AG09319 (cell line): Measurements from ENCODE around the gene ZMIZ2.

Experiments
- DNase-seq: peaks from one replicate; pipeline ENCODE4 v3.0.0-alpha.2; 2010; ENCODE audit warnings: low read depth; ENCODE audit errors: extremely low read depth
- TF ChIP-seq, protein P1 (sequence below): IDR thresholded peaks from 2 replicates; pipeline ENCODE4 v1.5.1; 2011; ENCODE audit warnings: low read depth, mild to moderate bottlenecking, inconsistent platforms, low read length, moderate library complexity

The ZMIZ2 gene

DNA sequence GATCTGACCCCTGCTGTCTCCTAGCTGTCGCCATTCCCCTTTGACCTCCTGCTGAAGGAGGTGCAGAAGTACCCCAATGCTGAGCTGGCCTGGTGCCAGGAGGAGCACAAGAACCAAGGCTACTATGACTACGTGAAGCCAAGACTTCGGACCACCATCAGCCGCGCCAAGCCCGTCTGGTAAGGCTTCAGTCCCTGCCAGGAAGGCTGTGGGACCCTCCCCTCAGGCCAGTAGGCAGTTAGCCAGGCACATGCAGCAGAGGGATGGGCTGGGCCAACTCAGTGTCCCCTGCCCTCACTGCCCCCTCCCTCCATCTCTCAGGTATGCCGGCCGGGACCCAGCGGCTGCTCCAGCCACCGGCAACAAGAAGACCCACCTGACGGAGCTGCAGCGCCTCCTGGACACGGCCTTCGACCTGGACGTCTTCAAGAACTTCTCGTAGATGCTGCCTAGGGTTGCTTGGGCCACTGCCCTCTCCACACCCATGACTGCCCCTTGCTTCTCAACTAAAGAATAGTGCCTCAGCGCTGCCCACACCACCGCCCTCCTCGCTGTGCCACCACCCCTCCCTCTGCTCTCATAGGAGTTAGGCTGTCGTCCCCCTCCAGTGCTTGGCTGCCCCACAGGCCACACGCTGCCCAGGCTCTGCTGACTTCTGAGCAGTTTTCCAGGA lies 41.0 kb upstream of the ZMIZ2 start:
- no peak for DNase-seq
- TF ChIP-seq, protein P1, sequence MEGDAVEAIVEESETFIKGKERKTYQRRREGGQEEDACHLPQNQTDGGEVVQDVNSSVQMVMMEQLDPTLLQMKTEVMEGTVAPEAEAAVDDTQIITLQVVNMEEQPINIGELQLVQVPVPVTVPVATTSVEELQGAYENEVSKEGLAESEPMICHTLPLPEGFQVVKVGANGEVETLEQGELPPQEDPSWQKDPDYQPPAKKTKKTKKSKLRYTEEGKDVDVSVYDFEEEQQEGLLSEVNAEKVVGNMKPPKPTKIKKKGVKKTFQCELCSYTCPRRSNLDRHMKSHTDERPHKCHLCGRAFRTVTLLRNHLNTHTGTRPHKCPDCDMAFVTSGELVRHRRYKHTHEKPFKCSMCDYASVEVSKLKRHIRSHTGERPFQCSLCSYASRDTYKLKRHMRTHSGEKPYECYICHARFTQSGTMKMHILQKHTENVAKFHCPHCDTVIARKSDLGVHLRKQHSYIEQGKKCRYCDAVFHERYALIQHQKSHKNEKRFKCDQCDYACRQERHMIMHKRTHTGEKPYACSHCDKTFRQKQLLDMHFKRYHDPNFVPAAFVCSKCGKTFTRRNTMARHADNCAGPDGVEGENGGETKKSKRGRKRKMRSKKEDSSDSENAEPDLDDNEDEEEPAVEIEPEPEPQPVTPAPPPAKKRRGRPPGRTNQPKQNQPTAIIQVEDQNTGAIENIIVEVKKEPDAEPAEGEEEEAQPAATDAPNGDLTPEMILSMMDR: no peak

DNA sequence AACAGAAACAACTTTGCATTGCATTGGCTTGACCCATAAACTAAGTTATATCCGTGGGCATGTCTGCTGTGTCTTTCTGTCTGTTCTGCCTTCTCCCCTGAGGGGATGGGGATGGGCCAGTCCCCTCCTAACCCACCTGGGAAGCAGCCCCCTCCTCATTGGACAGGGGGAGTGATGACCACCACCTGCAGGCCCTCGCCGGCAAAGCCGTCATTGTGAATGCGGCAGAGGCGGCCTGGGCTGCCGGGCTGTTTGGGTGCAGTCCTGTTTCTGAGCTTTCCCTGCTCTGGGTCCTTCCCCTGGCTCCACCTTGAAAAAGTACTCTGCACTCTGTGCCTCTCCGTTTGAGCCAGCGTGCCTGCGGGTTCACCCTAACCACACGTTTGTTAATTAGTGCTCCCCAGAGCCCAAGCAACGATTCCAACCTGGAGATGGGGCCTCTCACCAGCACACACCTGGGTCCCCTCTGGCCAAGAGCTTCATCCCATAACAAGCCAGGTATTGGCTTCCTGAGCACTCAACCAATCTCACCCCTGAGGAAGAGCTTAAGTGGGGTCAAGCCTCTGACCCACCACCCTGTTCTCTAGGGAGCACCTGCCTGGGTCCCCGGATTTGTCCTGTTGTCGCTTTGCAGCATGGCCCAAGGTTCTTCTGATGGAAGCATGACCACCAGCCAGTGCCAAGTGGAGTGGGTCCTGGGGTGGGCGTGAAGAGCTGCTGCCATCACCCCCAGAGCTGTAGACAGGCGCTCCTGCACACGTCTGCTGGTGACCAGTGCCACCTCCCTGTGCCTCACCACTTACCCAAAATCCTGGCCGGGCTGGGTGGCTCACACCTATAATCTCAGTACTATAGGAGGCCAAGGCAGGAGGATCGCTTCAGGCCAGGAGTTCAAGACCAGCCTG lies 39.4 kb upstream of the ZMIZ2 start:
- DNase-seq: no peak
- TF ChIP-seq, protein P1: no peak

DNA sequence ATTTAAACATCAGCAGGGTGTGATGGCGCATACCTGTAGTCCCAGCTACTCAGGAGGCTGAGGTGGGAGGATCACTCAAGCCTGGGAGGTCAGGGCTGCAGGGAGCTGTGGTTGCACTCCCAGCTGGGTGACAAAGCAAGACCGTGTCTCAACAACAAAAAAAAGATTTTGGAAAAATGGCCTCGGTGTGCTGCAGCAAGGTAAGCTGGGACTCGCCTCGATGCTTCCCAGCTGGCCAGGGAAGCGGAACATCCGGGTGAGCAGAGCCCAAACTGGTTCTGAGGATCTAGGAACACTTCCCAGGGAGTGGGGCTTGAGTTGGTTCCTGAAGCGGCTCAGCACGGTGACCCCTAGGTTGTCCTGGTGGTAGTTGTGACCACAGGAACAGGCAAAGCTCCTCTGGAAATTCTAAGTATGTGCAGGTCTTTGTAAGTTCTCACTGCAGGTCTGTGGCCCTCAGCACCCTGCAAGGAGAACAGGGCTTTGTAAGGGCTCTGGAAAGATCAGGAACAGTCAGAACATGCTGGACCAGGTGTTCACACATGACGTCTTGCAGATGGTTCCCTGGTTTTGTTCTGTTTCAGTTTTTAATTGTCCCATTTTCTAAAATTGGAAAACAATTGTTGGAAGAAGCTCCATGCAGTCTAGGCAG lies 38.6 kb upstream of the ZMIZ2 start:
- TF ChIP-seq, protein P1: no peak
- no peak for DNase-seq

DNA sequence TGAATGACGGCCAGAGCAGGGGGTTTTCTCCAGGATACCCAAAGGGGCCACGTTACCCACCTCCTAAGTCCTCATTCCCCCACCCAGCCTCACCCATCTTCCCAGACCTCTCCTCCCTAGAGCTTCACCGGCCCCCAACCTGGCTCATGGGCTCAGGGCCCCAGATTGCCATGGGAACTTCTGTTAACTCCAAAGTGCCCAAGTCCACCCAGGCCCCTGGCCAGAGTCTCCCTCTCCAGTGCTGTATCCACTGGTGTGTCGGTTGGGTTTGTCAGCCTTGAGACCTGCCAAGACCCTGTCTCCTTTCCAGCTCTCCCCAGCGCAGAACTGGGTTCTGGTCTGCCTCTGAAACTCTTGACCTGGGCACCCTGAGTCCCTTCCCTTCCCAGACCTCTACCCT lies 37.1 kb upstream of the ZMIZ2 start:
- TF ChIP-seq, protein P1: no peak
- no peak for DNase-seq

DNA sequence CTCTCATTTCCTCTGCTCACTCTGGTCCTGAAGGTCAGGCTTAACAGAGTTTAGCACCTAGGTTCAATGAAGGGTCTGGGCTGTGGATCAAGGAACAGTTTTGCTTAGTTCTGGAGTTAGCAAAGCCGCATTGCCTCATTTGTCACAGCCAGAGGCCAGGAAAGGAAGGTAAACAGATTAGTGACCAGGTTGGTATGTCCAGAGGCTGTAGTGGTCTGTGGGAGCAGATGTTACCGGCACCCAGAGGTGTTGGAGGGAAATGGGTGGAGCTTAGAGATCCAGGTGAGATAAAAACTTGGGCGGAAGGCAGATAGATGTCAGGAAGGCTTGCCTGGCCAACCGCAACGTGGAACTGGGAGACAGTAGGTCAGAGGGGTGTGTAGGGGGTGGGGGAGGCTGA lies 36.6 kb upstream of the ZMIZ2 start:
- TF ChIP-seq, protein P1: no peak

DNA sequence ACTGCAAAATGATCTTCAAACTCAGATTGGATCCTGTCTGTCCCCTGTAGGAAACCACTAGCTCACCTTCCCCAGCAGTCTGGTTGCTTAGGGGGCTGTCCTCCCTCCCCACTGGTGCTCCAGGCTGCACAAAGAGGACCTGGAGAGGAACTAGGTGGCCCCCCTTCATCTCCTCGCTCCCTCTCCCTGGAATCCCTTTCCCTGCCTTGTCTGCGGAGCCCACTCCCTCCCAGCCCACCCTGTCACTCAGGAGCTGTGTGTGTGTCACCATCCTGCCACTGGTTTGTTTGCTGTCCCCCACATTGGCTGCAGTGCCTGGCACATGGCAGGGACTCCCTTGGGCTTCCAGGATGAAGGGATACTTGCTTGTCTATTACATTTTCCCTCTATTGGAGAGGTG lies 35.5 kb upstream of the ZMIZ2 start:
- TF ChIP-seq, protein P1: no peak
- no peak for DNase-seq

More for the DNA sequence above, 36.6 kb upstream of the ZMIZ2 start:
- DNase-seq: no peak
